ENCODE measurements around the gene CANT1. TPM values are rescaled to one million over a fixed set of nuclear protein-coding genes. Genes with fewer than 3 reads are reported as not detected.

CANT1 gene
- total and polyA plus RNA-seq, 2 of the 13 experiments (the other 11 are each of a cell fraction or from before 2014, with no cell fraction given): 34.1 to 42.1 TPM

DNA sequence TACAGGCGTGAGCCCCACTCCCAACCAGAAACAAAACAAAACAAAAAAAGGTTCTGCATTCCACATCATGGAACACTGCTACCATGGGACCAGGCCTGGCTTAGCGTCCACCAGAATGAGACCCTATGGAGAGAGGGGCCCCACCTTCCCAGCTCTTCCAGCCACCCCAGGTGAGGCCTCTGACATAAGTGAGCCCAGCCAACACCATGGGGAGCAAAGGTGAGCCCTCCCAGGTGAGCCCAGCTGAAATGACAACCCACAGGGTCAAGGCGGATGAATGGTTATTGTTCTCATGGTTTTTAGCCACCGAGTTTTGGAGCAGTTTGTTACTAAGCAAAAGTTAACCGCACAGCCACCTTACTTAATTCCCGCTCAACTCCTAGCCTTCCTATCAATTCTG, 46.2 kb downstream of the CANT1 start (continued):
- TF ChIP-seq, protein P1, sequence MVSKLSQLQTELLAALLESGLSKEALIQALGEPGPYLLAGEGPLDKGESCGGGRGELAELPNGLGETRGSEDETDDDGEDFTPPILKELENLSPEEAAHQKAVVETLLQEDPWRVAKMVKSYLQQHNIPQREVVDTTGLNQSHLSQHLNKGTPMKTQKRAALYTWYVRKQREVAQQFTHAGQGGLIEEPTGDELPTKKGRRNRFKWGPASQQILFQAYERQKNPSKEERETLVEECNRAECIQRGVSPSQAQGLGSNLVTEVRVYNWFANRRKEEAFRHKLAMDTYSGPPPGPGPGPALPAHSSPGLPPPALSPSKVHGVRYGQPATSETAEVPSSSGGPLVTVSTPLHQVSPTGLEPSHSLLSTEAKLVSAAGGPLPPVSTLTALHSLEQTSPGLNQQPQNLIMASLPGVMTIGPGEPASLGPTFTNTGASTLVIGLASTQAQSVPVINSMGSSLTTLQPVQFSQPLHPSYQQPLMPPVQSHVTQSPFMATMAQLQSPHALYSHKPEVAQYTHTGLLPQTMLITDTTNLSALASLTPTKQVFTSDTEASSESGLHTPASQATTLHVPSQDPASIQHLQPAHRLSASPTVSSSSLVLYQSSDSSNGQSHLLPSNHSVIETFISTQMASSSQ (IDR thresholded peaks at IDR 0.05; ENCODE audit: low read depth): no peak
- TF ChIP-seq, protein P1 (CRISPR knock-in tag; IDR thresholded peaks at IDR 0.05; ENCODE audit: borderline replicate concordance): 0 out of 2 replicates have a peak, but pooled peaks have one; percentile 1
- no peak for TF ChIP-seq TBX3 (IDR thresholded peaks at IDR 0.05; ENCODE audit: borderline replicate concordance)
- no peak for TF ChIP-seq MAZ (IDR thresholded peaks at IDR 0.05; ENCODE audit: borderline replicate concordance, low read depth, low read length)
- TF ChIP-seq MAZ (CRISPR knock-in tag; IDR thresholded peaks at IDR 0.05; ENCODE audit: low read depth): no peak
- TF ChIP-seq, protein P2, sequence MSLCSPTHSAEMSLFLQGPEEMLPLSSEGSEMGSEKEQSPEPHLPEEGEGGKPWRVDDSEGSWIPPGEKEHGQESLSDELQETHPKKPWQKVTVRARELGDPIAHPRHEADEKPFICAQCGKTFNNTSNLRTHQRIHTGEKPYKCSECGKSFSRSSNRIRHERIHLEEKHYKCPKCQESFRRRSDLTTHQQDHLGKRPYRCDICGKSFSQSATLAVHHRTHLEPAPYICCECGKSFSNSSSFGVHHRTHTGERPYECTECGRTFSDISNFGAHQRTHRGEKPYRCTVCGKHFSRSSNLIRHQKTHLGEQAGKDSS (CRISPR knock-in tag; IDR thresholded peaks at IDR 0.05; ENCODE audit: borderline replicate concordance, low read depth): no peak
- no peak for TF ChIP-seq FOXO1 (CRISPR knock-in tag; IDR thresholded peaks at IDR 0.05)
- TF ChIP-seq HNF4G (IDR thresholded peaks at IDR 0.05; ENCODE audit: borderline replicate concordance, low read depth, low read length): peak; percentile 40; the same call in 1 of the 2 replicates
- TF ChIP-seq HNF4G (CRISPR knock-in tag; IDR thresholded peaks at IDR 0.05; ENCODE audit: borderline replicate concordance, low read depth): no peak
- TF ChIP-seq ARID2 (CRISPR knock-in tag; IDR thresholded peaks at IDR 0.05; ENCODE audit: borderline replicate concordance): no peak
- no peak for TF ChIP-seq CBX1 (IDR thresholded peaks at IDR 0.05; ENCODE audit: low read depth)
- TF ChIP-seq U2AF2 (IDR thresholded peaks at IDR 0.05; ENCODE audit: low read depth, low read length): no peak
- TF ChIP-seq ZNF761 (CRISPR knock-in tag; conservative IDR thresholded peaks at IDR 0.05): no peak
- no peak for TF ChIP-seq ZNF337 (CRISPR knock-in tag; IDR thresholded peaks at IDR 0.05; ENCODE audit: borderline replicate concordance, low read depth)
- TF ChIP-seq TSC22D2 (CRISPR knock-in tag; IDR thresholded peaks at IDR 0.05; ENCODE audit: borderline replicate concordance): no peak
- TF ChIP-seq, protein P3, sequence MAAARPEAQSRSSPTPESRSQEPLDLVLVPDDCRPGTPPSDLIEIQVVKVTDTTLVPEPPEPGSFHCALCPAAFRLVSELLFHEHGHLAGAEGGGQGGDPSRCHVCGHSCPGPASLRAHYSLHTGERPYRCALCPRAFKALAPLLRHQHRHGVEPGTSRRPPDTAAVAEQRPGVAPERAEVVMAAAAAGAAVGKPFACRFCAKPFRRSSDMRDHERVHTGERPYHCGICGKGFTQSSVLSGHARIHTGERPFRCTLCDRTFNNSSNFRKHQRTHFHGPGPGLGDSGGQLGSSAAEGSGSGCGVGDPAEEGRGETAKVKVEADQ (CRISPR knock-in tag; IDR thresholded peaks at IDR 0.05; ENCODE audit: borderline replicate concordance): no peak
- TF ChIP-seq GABPA (IDR thresholded peaks at IDR 0.05; ENCODE audit: low read depth, low read length): no peak
- TF ChIP-seq GABPA (CRISPR knock-in tag; IDR thresholded peaks at IDR 0.05; ENCODE audit: low read depth): no peak
- no peak for TF ChIP-seq MXD4 (CRISPR knock-in tag; IDR thresholded peaks at IDR 0.05)
- no peak for TF ChIP-seq SATB2 (CRISPR knock-in tag; IDR thresholded peaks at IDR 0.05)
- TF ChIP-seq TRIM24 (CRISPR knock-in tag; IDR thresholded peaks at IDR 0.05): no peak
- no peak for TF ChIP-seq SETDB1 (CRISPR knock-in tag; IDR thresholded peaks at IDR 0.05; ENCODE audit: borderline replicate concordance)
- 0 out of 2 replicates have a peak, but pooled peaks have one; percentile 13 for TF ChIP-seq SALL1 (CRISPR knock-in tag; IDR thresholded peaks at IDR 0.05)
- no peak for TF ChIP-seq ZNF629 (CRISPR knock-in tag; conservative IDR thresholded peaks at IDR 0.05)
- TF ChIP-seq ZNF253 (CRISPR knock-in tag; IDR thresholded peaks at IDR 0.05; ENCODE audit: borderline replicate concordance): peak; percentile 52; the same call in 1 of the 2 replicates
- TF ChIP-seq, protein P4, sequence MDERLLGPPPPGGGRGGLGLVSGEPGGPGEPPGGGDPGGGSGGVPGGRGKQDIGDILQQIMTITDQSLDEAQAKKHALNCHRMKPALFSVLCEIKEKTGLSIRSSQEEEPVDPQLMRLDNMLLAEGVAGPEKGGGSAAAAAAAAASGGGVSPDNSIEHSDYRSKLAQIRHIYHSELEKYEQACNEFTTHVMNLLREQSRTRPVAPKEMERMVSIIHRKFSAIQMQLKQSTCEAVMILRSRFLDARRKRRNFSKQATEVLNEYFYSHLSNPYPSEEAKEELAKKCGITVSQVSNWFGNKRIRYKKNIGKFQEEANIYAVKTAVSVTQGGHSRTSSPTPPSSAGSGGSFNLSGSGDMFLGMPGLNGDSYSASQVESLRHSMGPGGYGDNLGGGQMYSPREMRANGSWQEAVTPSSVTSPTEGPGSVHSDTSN (CRISPR knock-in tag; IDR thresholded peaks at IDR 0.05): no peak
